Measurements from ENCODE around the gene SYTL3. TPM values are rescaled to one million over a fixed set of nuclear protein-coding genes. Genes with fewer than 3 reads are reported as not detected.

The SYTL3 gene
- total RNA-seq, 2 experiments from 2014 or later: 43.5 to 48.3 TPM

GRCh38 chr6:158796353-158796752, 146.5 kb downstream of the SYTL3 start:
- DNase-seq (no peak), ATAC-seq (no peak)
- ChIA-PET CTCF (interaction anchor here (0.9 to 2.0 kb wide), 4 partner anchors 16 to 174 kb away, joined by 3 to 6 read pairs (median 4); no protein-coding TSS in a partner anchor), POLR2A (interaction anchor here (1.1 kb wide), 1 partner anchor 13 kb away, joined by 4 read pairs; no protein-coding TSS in a partner anchor)
- Mint-ChIP-seq H3K27ac (peak overlapping the region; percentile 9), H3K4me1 (ENCODE audit: low read depth) (peaks cover 81% of the 10 kb centered on the region), H3K36me3 (ENCODE audit: low read depth) (peaks cover 47% of the 10 kb centered on the region), H3K9me3 (ENCODE audit: insufficient read depth) (no peaks in the 10 kb centered on the region), H3K4me3 (no peak overlapping the region), H3K27me3 (ENCODE audit: low read depth) (no peaks in the 10 kb centered on the region)

- DNase-seq (no peak), ATAC-seq (no peak)
- H3K36me3 Mint-ChIP-seq (ENCODE audit: low read depth): peaks cover 51% of the 10 kb centered on the region
- H3K4me1 Mint-ChIP-seq (ENCODE audit: low read depth): peaks cover 81% of the 10 kb centered on the region
- peak overlapping the region; percentile 16 for H3K27ac Mint-ChIP-seq
- H3K27me3 Mint-ChIP-seq (ENCODE audit: low read depth): no peaks in the 10 kb centered on the region
- no peak overlapping the region for H3K4me3 Mint-ChIP-seq
- H3K9me3 Mint-ChIP-seq (ENCODE audit: insufficient read depth): no peaks in the 10 kb centered on the region
- ChIA-PET CTCF (interaction anchor here (0.9 to 2.7 kb wide), 4 partner anchors 8 to 175 kb away, joined by 3 to 9 read pairs (median 4); no protein-coding TSS in a partner anchor), POLR2A (interaction anchor here (0.6 kb wide), 1 partner anchor 71 kb away, joined by 3 read pairs; no protein-coding TSS in a partner anchor)
These were observed 147.8 kb downstream of the SYTL3 start for GRCh38 chr6:158797331-158798310.

GRCh38 chr6:158798311-158798710, 148.5 kb downstream of the SYTL3 start:
- Mint-ChIP-seq H3K27ac (no peak overlapping the region), H3K27me3 (ENCODE audit: low read depth) (no peaks in the 10 kb centered on the region), H3K36me3 (ENCODE audit: low read depth) (peaks cover 51% of the 10 kb centered on the region), H3K4me1 (ENCODE audit: low read depth) (peaks cover 84% of the 10 kb centered on the region), H3K9me3 (ENCODE audit: insufficient read depth) (no peaks in the 10 kb centered on the region), H3K4me3 (no peak overlapping the region)
- ATAC-seq (no peak), DNase-seq (no peak)
- CTCF ChIA-PET: interaction anchor here (1.1 to 2.7 kb wide), 2 partner anchors 9 to 17 kb away, joined by 4 to 9 read pairs; no protein-coding TSS in a partner anchor
- POLR2A ChIA-PET: no interaction called here

- no peak for DNase-seq
- Mint-ChIP-seq H3K9me3 (ENCODE audit: insufficient read depth) (no peaks in the 10 kb centered on the region), H3K4me3 (no peak overlapping the region), H3K27ac (peak overlapping the region; percentile 63), H3K36me3 (ENCODE audit: low read depth) (peaks cover 49% of the 10 kb centered on the region), H3K4me1 (ENCODE audit: low read depth) (peaks cover 82% of the 10 kb centered on the region), H3K27me3 (ENCODE audit: low read depth) (no peaks in the 10 kb centered on the region)
- no peak for ATAC-seq
- CTCF ChIA-PET: interaction anchor here (1.1 to 2.7 kb wide), 2 partner anchors 10 to 18 kb away, joined by 4 to 9 read pairs; no protein-coding TSS in a partner anchor
- POLR2A ChIA-PET: no interaction called here
These were observed 149.4 kb downstream of the SYTL3 start for GRCh38 chr6:158799051-158799792.

GRCh38 chr6:158801655-158802294, 151.9 kb downstream of the SYTL3 start:
- H3K4me3 Mint-ChIP-seq: no peak overlapping the region
- ATAC-seq: no peak
- CTCF ChIA-PET: interaction anchor here (0.8 to 1.8 kb wide), 3 partner anchors 8 to 170 kb away, joined by 4 to 6 read pairs (median 4); no protein-coding TSS in a partner anchor
- H3K4me1 Mint-ChIP-seq (ENCODE audit: low read depth): peaks cover 86% of the 10 kb centered on the region
- no peaks in the 10 kb centered on the region for H3K27me3 Mint-ChIP-seq (ENCODE audit: low read depth)
- H3K9me3 Mint-ChIP-seq (ENCODE audit: insufficient read depth): no peaks in the 10 kb centered on the region
- peaks cover 50% of the 10 kb centered on the region for H3K36me3 Mint-ChIP-seq (ENCODE audit: low read depth)
- peak overlapping the region; percentile 35 for H3K27ac Mint-ChIP-seq
- DNase-seq: no peak
- POLR2A ChIA-PET: interaction anchor here (1.6 to 2.5 kb wide), 2 partner anchors 18 to 68 kb away, joined by 6 to 14 read pairs; partner anchors contain the start of gene EZR

GRCh38 chr6:158803733-158804143, 153.9 kb downstream of the SYTL3 start:
- H3K27me3 Mint-ChIP-seq (ENCODE audit: low read depth): no peaks in the 10 kb centered on the region
- ChIA-PET CTCF (interaction anchor here (0.7 to 1.6 kb wide), 8 partner anchors 9 to 346 kb away, joined by 3 to 9 read pairs (median 4); no protein-coding TSS in a partner anchor), POLR2A (interaction anchor here (0.6 to 1.4 kb wide), 6 partner anchors 9 to 253 kb away, joined by 3 to 9 read pairs (median 4); no protein-coding TSS in a partner anchor)
- H3K4me3 Mint-ChIP-seq: peak overlapping the region; percentile 59
- H3K9me3 Mint-ChIP-seq (ENCODE audit: insufficient read depth): no peaks in the 10 kb centered on the region
- peak; percentile 72 for ATAC-seq
- H3K27ac Mint-ChIP-seq: peak overlapping the region; percentile 83
- peaks cover 87% of the 10 kb centered on the region for H3K4me1 Mint-ChIP-seq (ENCODE audit: low read depth)
- H3K36me3 Mint-ChIP-seq (ENCODE audit: low read depth): peaks cover 58% of the 10 kb centered on the region
- peak; percentile 80 for DNase-seq

GRCh38 chr6:158804207-158804606, 154.4 kb downstream of the SYTL3 start:
- CTCF ChIA-PET: interaction anchor here (0.9 to 1.6 kb wide), 6 partner anchors 8 to 169 kb away, joined by 3 to 9 read pairs (median 4); no protein-coding TSS in a partner anchor
- H3K27ac Mint-ChIP-seq: peak overlapping the region; percentile 83
- DNase-seq (no peak), ATAC-seq (peak; percentile 18)
- POLR2A ChIA-PET: interaction anchor here (0.7 to 1.4 kb wide), 3 partner anchors 8 to 65 kb away, joined by 4 to 9 read pairs (median 8); no protein-coding TSS in a partner anchor
- no peaks in the 10 kb centered on the region for H3K27me3 Mint-ChIP-seq (ENCODE audit: low read depth)
- peaks cover 87% of the 10 kb centered on the region for H3K4me1 Mint-ChIP-seq (ENCODE audit: low read depth)
- peak overlapping the region; percentile 59 for H3K4me3 Mint-ChIP-seq
- no peaks in the 10 kb centered on the region for H3K9me3 Mint-ChIP-seq (ENCODE audit: insufficient read depth)
- H3K36me3 Mint-ChIP-seq (ENCODE audit: low read depth): peaks cover 59% of the 10 kb centered on the region

- ATAC-seq (no peak), DNase-seq (no peak)
- ChIA-PET CTCF (no interaction called here), POLR2A (no interaction called here)
- H3K9me3 Mint-ChIP-seq (ENCODE audit: insufficient read depth): no peaks in the 10 kb centered on the region
- no peaks in the 10 kb centered on the region for H3K27me3 Mint-ChIP-seq (ENCODE audit: low read depth)
- peaks cover 87% of the 10 kb centered on the region for H3K4me1 Mint-ChIP-seq (ENCODE audit: low read depth)
- no peak overlapping the region for H3K4me3 Mint-ChIP-seq
- peaks cover 67% of the 10 kb centered on the region for H3K36me3 Mint-ChIP-seq (ENCODE audit: low read depth)
- H3K27ac Mint-ChIP-seq: peak overlapping the region; percentile 40
These were observed 156.0 kb downstream of the SYTL3 start for GRCh38 chr6:158805698-158806377.

- no peak for DNase-seq
- no peak for ATAC-seq
- H3K36me3 Mint-ChIP-seq (ENCODE audit: low read depth): peaks cover 79% of the 10 kb centered on the region
- H3K27ac Mint-ChIP-seq: no peak overlapping the region
- no peak overlapping the region for H3K4me3 Mint-ChIP-seq
- H3K9me3 Mint-ChIP-seq (ENCODE audit: insufficient read depth): no peaks in the 10 kb centered on the region
- H3K27me3 Mint-ChIP-seq (ENCODE audit: low read depth): no peaks in the 10 kb centered on the region
- peaks cover 90% of the 10 kb centered on the region for H3K4me1 Mint-ChIP-seq (ENCODE audit: low read depth)
- CTCF ChIA-PET: interaction anchor here (1.1 to 1.9 kb wide), 4 partner anchors 14 to 163 kb away, joined by 3 to 7 read pairs (median 6); no protein-coding TSS in a partner anchor
- POLR2A ChIA-PET: interaction anchor here (2.6 kb wide), 1 partner anchor 11 kb away, joined by 13 read pairs; the partner anchor contains the start of gene EZR
These were observed 157.9 kb downstream of the SYTL3 start for GRCh38 chr6:158807515-158808441.

Measured in activated CD8-positive, alpha-beta T cell treated with anti-CD3 and anti-CD28 coated beads, Interleukin-2, amount 10 ng/mL, durations not matched to agents 7 days and 5 days (primary cell).